IMR-90 (cell line): ENCODE measurements around the gene TEAD4.

ENCODE experiments used
- MAFK ChIP-seq: IDR thresholded peaks from 2 replicates; pipeline ENCODE4 v1.6.1; 2012; ENCODE audit warnings: low read depth, low read length, improper control_type of control experiment
- MXI1 ChIP-seq: IDR thresholded peaks from 2 replicates; pipeline ENCODE4 v1.6.1; 2012; ENCODE audit warnings: low read depth, mild to moderate bottlenecking, low read length, moderate library complexity, borderline replicate concordance
- POLR2A ChIP-seq: IDR thresholded peaks from 2 replicates; pipeline ENCODE4 v1.6.1; 2012; ENCODE audit warnings: mild to moderate bottlenecking, low read depth, low read length
- RAD21 ChIP-seq: IDR thresholded peaks from 2 replicates; pipeline ENCODE4 v1.6.1; 2012; ENCODE audit warnings: low read length, improper control_type of control experiment
- USF2 ChIP-seq: fragments of 150-350 bp; IDR thresholded peaks from 2 replicates; pipeline ENCODE4 v1.6.1; 2017; ENCODE audit warnings: mild to moderate bottlenecking, antibody characterized with exemption, low read length, low read depth
- TF ChIP-seq, protein P1 (sequence below): conservative IDR thresholded peaks from 2 replicates; pipeline ENCODE4 v1.5.1; 2012; ENCODE audit warnings: mild to moderate bottlenecking, low read depth, low read length, improper control_type of control experiment

DNA sequence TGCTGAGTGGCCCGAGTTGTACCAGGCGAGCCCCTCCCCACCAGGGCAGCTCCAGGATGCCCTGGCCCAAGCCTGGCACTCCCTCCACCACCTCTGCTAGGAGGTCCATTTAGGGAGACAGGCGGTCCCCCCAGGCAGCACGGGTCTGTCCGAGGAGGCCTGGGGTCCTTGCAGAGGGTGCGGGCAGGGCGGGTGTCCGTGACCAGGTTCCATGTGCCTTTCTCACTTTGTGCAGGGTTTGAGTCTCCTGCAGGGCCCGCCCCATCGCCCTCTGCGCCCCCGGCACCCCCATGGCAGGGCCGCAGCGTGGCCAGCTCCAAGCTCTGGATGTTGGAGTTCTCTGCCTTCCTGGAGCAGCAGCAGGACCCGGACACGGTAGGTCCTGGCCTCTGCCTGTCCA lies 61.2 kb downstream of the TEAD4 start:
- TF ChIP-seq, protein P1, sequence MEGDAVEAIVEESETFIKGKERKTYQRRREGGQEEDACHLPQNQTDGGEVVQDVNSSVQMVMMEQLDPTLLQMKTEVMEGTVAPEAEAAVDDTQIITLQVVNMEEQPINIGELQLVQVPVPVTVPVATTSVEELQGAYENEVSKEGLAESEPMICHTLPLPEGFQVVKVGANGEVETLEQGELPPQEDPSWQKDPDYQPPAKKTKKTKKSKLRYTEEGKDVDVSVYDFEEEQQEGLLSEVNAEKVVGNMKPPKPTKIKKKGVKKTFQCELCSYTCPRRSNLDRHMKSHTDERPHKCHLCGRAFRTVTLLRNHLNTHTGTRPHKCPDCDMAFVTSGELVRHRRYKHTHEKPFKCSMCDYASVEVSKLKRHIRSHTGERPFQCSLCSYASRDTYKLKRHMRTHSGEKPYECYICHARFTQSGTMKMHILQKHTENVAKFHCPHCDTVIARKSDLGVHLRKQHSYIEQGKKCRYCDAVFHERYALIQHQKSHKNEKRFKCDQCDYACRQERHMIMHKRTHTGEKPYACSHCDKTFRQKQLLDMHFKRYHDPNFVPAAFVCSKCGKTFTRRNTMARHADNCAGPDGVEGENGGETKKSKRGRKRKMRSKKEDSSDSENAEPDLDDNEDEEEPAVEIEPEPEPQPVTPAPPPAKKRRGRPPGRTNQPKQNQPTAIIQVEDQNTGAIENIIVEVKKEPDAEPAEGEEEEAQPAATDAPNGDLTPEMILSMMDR, result no peak
- TF ChIP-seq MAFK (no peak), MXI1 (no peak), RAD21 (no peak), POLR2A (no peak), USF2 (no peak)
